Suppressor macrophage (primary cell): ENCODE measurements around the gene ZNF628.
"Not testable (repeated sequence)": the region's sequence is repeated elsewhere in the genome, so short reads cannot be mapped to it uniquely, and the experiment has no call there.

Experiments used
- DNase-seq, 4 experiments: peaks; one replicate each; pipeline ENCODE4 v3.0.0-alpha.2; 2020 to 2022

The ZNF628 gene

GRCh38 chr19:55484593-55485438 lies 8.4 kb downstream of the ZNF628 start, which contains the start of gene NAT14:
Gene NAT14 (plus strand): TSS chr19:55485188. CDS start chr19:55485709, 521 bp downstream.
- DNase-seq: peak; percentile 34 to 69 (median 44)

GRCh38 chr19:55485439-55486011 lies 9.1 kb downstream of the ZNF628 start:
- DNase-seq: no peak

- no peak for DNase-seq
These were observed 9.9 kb downstream of the ZNF628 start for GRCh38 chr19:55486043-55486970.

GRCh38 chr19:55486971-55487923 lies 10.8 kb downstream of the ZNF628 start:
- peak in 2 of 4 experiments; percentile 12 to 19 for DNase-seq

GRCh38 chr19:55487924-55488687 lies 11.7 kb downstream of the ZNF628 start, which contains the start of gene SSC5D:
Gene SSC5D (plus strand): TSS chr19:55488436. CDS start chr19:55488590, 154 bp downstream.
- peak in 2 of 4 experiments; percentile 34 to 54 for DNase-seq

GRCh38 chr19:55488986-55489710 lies 12.7 kb downstream of the ZNF628 start:
- DNase-seq: no peak

- DNase-seq: no peak
These were observed 13.5 kb downstream of the ZNF628 start for GRCh38 chr19:55489711-55490477.

GRCh38 chr19:55490478-55491432 lies 14.3 kb downstream of the ZNF628 start:
- no peak for DNase-seq

GRCh38 chr19:55491546-55492360 lies 15.3 kb downstream of the ZNF628 start:
- DNase-seq: no peak

- DNase-seq: no peak
These were observed 16.0 kb downstream of the ZNF628 start for GRCh38 chr19:55492362-55492944.

- DNase-seq: no peak
These were observed 16.7 kb downstream of the ZNF628 start for GRCh38 chr19:55493052-55493644.

- DNase-seq: no peak
These were observed 17.3 kb downstream of the ZNF628 start for GRCh38 chr19:55493645-55494171.

GRCh38 chr19:55494172-55494761 lies 17.9 kb downstream of the ZNF628 start:
- DNase-seq: peak; percentile 8 to 49 (median 24)

- DNase-seq: no peak
These were observed 19.4 kb downstream of the ZNF628 start for GRCh38 chr19:55495646-55496349.

GRCh38 chr19:55496820-55497219 lies 20.4 kb downstream of the ZNF628 start:
- not testable (repeated sequence) for DNase-seq
